CD4-positive, alpha-beta T cell treated with Interleukin-15 for 4 hours (primary cell): Measurements from ENCODE around the gene ILDR1.

ENCODE experiments used
- DNase-seq: peaks from one replicate; pipeline ENCODE4 v3.0.0-alpha.2; 2020; ENCODE audit warnings: low spot score

ILDR1 gene

DNA sequence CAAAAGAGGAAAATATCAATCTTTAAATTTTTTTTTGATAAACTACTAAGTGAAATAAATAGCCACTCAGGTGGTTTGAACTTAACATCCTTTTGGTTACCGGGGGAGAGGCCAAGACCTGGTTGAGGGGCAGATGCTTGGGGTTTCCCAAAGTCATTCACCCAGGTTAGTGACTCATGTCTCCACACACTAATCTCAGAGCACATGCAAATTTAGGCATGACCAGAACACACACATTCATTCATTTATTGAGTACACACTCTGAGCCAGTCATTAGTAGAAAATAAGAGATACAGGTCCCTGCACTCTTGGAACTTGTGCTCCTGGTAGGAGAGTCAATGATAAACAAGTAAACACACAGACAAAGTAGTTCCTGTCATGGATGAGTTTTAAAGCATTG is 7.3 kb downstream of the ILDR1 start:
- no peak for DNase-seq

DNA sequence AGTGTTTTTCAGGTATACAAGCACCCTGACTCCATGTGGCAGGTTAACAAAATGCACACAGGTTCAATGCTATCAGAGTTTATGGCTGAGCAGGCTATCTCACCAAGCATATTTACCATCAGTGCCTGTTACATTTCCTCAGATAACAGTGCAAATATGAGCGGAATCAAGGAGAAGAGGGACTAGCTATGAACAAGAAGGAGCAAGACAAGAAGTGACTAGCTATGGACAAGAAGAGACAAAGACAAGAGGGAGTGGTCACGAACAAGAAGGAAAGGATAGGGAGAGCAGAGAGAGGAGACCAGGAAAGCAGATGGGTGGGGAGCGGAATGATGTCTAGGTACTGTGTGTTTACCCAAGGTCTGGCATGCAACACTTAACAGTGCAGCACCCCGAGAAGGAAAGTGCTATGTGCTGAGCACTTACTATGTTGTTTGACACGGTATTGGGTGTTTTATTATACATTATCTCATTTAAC is 8.6 kb downstream of the ILDR1 start:
- no peak for DNase-seq

DNA sequence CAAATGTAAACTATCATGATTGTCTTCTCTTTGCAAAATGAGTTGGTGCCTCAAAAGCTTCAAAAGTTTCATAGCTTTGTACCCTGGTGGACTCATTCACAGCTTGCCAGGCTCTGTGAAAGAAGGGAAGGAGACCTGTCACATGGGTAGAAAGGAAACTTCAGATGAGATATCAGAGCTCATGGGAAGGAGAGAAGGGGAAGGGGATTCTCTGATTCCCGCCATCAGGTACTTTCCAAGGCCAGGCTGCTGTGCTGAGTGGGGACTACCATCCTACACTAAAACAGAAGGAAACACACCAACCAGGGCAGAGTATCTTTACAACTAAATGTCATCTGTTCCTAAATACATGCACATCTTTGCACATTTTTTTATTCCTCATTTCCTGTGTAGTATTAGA is 9.2 kb downstream of the ILDR1 start:
- no peak for DNase-seq

DNA sequence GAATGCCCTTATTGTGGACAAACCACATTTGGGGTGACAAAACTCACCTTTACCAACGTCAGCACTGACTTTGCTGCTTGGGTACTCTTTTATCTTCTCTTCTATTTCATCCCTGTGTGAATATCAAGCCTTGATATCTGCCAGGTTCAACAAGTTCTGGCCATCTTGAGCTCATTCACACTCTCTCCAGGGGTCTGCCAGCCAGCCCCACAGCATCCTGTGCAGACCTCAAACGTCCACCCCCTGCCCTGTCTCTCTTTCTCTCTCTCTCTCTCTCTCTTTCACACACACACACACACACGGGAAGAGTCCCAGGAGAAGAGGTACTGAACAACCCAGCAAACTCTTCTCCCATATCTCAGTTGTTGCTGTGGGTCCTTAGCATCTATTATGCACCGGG is 10.7 kb downstream of the ILDR1 start:
- no peak for DNase-seq

DNA sequence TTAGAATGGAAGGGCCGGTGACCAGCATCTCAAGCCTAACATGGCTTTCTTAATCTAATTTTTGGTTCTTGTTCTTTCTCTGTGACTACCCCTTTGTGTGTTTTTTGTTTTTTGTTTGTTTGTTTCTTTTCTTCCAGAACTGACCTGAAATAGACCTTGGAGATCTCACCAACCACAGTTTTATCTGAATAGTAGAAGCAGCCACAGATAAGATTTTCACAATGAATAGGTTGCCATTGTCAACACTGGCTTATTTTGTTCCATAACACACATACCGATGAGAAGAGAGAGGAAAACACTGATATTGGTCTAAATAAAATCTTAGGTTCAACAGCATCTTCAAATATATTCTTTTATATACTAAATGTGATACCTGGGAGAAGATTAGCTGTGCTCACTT is 11.5 kb downstream of the ILDR1 start:
- DNase-seq: no peak

DNA sequence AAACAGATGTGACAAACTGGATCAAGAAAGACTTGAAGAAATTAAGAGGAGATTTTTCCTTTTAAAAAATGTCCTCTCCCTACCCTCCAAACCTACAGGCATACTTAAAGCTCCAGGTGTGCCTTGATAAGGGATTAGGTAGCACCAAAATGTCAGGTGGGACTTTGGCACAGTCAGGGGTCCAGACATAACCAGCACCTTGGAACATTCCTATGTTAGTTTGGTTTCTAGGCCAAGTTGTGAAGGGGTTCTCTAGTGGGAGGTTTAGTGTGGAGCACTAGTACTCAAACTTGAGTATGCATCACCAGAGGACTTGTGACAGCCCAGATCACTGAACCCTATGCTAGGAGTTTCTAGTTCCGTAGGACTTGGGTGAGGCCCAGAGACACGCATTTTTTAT is 13.9 kb downstream of the ILDR1 start:
- DNase-seq: no peak

DNA sequence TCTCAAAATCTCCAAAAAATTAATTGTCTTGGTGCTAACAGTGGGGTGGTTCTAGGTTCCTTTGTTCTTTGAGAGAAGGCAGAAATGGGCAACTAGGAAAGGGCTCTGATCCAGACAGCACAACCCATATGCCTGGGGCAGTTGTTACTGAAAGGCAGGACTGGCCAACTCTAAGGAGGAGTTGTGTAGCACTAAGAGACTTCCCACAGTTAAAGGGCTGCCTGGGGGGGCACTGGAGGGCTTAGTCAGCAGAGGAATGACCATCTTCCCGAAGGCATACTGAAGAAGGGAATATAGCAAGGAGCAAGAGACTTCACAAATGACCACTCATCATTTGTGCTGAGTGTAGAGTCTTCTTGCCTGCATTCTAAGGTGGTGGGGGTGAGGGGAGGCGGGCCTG is 15.8 kb downstream of the ILDR1 start:
- DNase-seq: no peak

DNA sequence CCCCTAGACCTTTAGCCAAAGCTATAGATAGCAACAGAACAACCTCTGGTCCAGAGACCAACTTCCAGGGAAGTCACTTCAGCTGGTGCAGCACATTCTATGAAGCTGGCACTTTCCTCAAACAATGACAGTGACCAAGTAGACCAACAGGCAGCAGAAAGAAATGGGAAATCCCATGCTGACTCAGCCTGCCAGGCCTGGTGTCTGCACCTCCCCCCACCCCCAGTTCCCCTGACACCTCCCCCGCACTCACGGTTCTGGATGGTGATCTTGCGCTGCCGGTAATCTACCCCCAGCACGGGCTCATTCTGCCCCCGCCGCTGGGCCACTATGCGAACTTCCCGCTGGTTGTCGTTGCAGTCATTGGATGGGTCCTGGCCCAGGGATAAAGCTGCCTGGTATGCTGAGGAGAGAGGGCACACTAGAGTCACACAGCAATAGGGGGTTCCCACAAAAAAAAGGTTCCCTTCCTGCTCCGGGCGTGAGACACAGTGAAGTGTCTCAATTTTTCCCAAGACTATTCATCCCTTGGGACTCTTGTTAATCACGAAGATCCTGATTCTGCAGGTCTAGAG is 17.0 kb downstream of the ILDR1 start:
- DNase-seq: no peak

DNA sequence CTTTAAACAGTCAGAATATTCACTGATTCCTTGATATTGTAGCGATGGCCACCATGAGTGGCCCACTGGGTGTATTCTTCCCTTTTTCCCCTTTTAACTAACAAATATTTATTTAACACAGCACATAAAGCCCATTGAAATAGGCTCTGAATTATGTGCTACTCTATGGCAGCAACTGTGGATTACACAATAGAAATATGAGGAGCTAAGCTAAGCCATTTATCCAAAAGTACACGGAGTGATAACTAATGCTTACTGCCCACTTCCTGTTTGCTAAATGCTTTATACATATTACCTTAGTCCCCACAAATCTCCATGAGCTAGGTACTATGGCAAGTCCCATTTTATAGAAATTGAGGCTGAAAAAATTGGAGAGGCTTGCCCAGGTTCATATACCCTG is 17.9 kb downstream of the ILDR1 start:
- no peak for DNase-seq

DNA sequence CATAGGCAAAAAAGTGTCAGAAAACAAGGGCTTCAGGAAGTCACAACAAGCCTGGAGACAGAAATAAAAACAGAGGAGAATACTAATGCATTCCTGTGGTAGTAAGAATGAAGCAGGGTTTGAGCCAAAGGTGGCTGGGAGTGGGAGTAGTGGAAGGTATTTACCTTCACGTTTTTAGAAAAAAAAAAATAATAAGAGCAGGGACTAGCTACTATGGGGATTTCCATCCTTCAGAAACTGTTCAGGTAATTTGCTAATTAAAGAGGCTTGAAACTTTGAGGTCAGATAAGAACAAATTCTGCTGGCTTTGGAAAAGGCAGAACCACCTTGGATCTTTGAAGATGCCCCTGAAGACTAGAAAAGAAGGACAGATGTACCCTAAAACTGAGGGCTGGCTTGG is 18.4 kb downstream of the ILDR1 start:
- no peak for DNase-seq

DNA sequence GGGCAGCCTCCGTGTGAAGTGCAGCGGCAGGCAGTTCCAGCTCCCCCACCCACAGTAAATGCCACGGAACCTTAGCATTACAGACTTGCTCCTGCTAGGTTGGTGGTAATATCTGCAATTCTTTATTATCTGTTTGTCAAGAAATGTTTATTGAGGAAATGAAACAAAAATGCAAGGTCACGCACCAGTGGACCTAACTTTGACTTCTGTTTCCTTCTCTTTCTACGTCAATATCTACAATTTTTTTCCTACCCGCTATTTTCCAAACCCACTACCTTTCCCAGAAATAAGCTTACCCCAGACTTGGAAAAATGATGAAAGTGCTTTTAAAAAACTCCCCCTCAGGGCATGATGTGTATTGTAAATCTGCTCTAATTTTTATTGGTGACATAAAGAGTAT is 18.9 kb downstream of the ILDR1 start:
- DNase-seq: no peak

DNA sequence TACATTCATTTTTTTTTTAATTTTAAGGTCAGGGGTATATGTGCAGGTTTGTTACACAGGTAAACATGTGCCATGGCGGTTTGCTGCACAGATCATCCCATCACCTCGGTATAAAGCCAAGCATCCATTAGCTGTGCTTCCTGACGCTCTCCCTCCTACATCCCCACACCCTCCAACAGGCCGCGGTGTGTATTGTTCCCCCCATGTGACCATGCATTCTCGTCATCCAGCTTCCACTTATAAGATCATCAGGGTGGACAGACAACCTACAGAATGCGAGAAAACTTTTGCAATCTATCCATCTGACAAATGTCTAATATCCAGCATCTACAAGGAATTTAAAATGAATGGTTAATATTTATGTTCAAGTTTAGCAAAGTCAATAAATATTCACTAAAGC is 19.4 kb downstream of the ILDR1 start:
- no peak for DNase-seq

DNA sequence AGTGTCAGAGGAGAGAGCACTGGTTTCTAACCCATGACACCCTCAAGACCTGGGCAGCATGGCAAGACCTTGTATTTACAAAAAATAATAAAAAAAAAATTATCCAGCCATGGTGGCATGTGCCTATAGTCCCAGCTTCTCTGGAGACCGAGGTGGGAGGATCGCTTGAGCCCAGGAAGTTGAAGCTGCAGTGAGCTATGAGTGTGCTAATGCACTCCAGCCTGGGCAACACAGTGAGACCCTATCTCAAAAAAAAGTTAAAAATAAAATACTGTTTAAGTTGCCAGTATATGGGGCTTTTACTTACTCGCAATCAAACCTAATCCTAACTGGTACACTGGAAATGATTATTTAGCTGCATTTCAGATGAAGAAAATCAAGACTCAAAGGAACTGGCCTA is 20.2 kb downstream of the ILDR1 start:
- DNase-seq: no peak

DNA sequence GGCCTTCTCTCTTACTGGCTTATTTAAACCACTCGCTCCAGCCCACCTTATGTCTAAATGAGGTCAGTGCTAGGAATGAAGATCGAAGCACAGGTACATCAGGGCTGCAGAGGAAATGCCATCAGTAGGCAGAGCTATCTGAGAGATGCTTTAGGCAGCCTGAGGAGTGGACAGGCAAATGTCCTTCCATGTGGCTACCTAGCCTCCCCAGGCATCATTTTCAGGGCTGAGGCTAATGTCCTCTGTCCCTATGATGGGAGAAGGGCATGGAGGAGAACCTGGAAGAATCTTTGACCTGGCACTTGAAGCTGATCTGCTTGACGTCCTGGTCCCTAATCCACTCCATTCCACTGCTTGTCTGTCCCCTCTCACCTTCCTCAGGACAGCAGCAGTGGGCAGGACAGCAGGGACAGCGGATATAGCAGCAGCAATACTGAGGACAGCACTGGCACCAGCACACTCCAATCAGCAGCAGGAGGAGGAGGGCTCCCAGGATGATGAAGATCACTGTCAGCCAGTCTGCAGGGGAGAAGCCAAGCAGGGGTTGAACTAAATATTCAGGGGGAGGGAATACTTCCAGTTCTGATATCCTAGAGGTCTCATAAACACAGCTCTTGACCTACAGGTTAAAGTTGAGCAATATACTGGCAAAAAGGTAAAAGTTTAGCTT is 21.0 kb downstream of the ILDR1 start:
- DNase-seq: no peak

DNA sequence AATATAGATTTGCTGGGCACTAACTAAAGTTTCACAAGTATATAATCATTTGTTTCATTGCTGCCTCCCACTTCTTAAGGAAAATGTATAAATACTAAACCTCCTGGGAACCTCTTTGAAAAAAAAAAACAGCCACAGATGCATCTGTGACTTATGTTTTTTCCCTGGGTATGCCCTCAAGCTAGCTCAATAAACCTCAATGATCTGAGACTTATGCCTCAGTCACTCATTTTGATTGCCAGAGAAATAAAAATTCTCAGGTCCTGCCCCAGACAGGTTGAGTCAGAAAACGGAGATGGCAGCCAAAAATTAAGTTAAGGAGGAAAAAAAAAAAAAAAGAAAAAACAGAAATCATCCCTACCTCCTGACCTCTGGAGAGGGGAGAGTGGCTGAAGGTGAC is 22.1 kb downstream of the ILDR1 start:
- DNase-seq: no peak

DNA sequence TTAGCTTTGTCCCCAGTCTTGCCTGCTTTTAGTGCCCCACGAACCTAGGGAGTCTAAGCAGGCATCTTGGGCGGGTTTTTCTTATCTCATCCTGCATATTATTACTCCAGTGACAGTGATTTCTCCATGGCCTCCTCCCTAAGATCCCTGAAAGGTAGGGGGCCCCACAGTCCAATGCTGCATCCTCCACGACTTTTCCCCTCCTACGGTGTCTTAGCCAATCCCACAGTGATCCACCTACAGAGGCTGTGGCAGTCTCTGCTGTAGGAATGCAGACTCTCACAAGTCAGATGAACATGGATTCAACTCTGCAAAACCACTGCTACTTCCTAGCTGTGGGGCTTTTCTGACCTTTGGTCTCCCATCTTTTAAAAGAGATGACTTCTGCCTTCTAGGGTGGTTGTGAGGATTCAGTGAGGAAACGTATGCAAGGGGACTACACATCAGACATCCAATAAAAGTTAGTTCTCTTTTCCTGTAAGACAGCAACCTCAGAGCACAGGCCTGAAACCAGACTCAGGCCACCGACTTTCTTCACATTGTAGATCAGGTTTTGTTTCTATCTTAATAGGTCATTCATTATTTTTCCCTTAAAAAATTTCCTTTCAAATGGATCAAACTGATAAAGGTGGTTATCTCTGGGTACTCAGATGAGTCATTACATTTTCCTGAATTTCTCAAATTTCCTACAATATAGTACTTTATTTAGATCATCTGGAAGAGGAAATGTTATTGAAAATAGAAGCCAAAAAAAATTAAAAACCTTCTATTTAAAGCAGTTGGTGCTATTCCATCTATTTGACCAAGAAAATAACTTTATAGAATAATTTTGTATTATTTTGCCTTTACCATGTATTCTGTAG is 23.2 kb downstream of the ILDR1 start:
- DNase-seq: no peak

DNA sequence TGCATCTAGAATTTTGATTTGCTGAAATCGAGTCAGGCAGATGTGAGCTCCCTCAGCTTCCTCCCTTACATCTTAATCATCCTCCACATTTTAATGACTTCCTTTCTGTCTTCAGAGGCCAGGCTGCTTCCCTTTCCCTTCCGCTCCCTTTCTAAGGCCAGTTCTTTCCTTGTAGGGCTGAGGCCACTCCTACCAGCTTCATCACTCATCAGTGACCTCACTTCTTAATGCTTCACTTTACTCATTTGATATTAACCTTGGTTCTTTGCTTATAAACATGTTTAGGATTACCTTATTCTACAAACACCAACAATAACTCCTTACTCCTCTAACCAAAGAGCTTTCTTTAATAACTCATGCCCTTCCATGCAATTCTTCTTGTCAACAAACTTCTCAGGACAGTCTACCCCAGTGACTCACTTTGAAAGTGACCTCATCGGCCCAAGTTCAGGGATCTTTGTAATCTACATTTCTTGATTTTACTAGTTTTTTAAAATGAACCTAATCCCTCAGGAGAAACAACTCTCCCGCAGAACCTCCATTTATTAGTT is 23.9 kb downstream of the ILDR1 start:
- DNase-seq: no peak

DNA sequence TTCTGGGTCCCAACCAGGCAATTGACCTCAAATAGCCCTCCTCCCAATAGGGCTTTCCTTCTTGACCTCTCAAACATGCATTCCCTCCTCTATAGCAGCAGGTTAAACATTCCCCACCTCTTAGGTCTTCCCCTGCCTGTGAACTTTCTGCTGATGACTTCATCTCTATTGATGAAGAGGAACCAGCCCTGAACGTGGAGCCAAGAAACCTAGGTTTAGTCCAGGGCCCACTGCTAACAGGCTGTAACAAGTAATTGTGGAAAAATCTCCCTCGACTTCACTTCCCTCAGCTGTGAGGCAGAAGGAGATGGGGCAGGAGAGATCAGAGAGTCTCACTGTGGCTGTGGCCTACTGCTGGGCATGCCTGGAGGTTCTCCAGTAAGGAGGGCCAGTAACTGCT is 24.7 kb downstream of the ILDR1 start:
- no peak for DNase-seq

DNA sequence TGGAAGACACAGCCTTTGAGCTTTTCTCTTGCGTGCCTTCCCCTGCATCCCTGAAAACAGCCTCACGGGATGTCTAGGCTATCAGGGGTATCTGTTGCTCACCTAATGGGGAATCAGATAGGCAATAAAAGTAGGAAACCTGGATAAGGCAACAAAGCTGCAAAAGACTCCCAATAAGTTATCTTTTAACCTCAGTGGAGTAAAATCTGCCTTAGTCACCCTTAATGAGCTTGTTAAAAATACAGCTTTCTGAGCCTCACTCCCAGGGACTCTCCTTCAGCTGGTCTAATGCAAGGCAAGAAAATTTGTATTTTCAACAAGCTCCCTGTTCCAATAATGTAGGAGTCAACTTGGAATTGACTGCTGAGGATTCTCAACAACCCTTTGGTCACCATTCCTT is 25.6 kb downstream of the ILDR1 start:
- DNase-seq: no peak

DNA sequence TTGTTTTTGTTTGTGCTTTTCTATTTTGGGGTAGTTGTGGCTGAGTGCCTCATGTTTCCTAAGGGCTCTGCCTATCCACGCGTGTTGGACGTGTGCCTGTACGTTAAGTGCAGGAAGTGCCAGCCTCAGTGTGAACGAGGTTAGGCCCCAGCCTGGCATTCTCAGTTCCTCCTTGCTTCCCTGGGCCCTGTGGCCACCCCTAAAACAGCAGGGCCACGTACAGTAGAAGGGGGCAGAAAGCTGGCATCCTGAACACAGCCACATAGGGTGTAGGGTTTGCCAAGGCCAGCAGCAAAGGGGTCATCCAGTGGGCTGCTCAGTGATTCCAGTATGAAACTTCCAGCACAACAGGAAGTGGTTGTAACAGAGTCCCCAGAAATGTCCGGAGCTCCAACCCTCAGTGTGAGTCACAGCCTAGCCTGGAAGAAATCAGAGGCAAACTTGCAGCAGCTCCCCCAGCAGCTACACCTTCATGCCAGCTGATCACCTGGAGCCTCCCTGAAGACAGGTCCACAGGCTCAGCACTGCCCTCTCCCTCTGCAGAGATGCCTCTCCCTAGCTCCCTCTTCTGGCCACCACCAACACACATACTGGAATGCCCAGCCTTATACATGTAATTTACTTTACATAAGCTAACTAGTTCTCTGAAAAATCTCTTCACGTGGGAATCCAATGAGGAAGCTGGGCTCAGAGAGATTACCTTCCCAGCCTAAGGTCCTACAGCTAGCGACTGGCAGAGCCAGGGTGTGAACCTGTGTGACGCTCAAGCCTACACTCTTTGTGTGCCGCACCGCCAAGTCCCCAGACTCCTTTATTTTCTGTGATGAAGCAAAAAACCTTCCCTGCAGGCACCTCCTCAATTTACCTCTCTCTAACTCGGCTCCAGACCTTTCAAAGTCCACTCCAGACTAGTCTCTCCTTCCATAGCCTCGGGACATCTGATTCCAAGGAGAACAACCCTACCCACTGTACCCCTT is 26.6 kb downstream of the ILDR1 start:
- DNase-seq: peak; percentile 29

DNA sequence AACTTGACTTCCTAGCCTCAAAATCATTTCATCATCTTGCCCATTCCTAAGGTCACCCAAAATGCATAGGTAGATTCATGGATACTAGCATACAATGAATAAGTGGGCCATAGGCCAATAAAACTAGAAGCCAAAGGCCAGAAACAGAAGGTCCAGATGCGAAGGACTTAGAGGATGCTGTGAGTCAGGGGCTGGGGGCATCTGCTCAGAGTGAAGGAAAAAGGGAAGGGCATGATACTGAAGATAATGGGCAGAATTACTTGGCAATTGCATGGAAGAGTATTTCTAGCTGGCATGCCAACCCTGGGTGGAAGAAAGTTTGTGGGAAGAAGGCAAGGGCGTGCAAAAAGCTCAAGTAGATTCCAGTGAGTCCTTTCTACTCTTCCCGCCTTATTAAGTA is 27.5 kb downstream of the ILDR1 start:
- no peak for DNase-seq
